ENCODE data around the gene MORN3. TPM values are rescaled to one million over a fixed set of nuclear protein-coding genes. Genes with fewer than 3 reads are reported as not detected.

Gene MORN3
- total and polyA plus RNA-seq, 2 donors (not counting 1 experiment from before 2014, with no cell fraction given): 0.22 to 1.3 TPM

DNA sequence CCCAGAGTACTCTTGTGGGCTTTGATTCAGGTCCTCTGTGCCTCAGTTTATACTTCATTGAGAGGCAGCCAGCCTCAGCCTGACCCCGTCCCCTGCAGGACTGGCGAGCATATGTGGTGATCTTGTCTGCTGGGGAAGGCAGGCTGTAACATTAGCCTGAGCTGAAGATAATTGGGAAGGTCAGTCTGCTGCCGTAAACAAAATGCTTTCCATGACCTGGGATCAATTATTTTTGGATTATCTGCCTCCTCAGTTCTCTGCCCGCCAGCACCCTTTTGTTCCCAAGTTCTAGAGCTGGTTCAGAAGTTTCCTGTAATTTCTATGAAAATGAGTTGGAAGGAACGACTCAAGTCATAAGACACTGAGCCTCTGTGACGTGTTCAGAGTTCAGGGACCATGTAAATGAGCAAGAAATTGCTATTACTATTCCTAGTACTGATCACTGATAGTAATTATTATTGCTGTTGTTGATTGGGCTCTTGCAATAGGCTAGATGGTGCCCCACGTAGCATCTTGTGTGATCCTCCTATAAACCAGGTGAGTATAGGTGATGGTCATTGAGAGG lies 38.6 kb downstream of the MORN3 start:
- H3K36me3 ChIP-seq (replicated peaks in 1 of 2; ENCODE audit: control extremely low read depth in 1 of 2, control insufficient read depth in 1 of 2, extremely low read depth in 1 of 2, insufficient read depth in 2 of 2, low read length in 1 of 2): peaks cover 0 to 29% of the 10 kb centered on the region in 2 experiments
- peak overlapping the region; percentile 79 for H3K4me3 Mint-ChIP-seq
- H3K4me1 Mint-ChIP-seq: peaks cover 67% of the 10 kb centered on the region
- TF ChIP-seq, protein P1, sequence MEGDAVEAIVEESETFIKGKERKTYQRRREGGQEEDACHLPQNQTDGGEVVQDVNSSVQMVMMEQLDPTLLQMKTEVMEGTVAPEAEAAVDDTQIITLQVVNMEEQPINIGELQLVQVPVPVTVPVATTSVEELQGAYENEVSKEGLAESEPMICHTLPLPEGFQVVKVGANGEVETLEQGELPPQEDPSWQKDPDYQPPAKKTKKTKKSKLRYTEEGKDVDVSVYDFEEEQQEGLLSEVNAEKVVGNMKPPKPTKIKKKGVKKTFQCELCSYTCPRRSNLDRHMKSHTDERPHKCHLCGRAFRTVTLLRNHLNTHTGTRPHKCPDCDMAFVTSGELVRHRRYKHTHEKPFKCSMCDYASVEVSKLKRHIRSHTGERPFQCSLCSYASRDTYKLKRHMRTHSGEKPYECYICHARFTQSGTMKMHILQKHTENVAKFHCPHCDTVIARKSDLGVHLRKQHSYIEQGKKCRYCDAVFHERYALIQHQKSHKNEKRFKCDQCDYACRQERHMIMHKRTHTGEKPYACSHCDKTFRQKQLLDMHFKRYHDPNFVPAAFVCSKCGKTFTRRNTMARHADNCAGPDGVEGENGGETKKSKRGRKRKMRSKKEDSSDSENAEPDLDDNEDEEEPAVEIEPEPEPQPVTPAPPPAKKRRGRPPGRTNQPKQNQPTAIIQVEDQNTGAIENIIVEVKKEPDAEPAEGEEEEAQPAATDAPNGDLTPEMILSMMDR (IDR thresholded peaks at IDR 0.05): no peak
- no peak for TF ChIP-seq EZH2 (IDR thresholded peaks at IDR 0.05; ENCODE audit: borderline replicate concordance, insufficient read depth, low read depth, low read length, poor library complexity, severe bottlenecking)
- ChIA-PET CTCF (interaction anchor here (0.7 to 12.0 kb wide), 4 partner anchors 48 to 77 kb away, joined by 3 to 213 read pairs (median 4); no protein-coding TSS in a partner anchor), POLR2A (no interaction called here)
- no peak overlapping the region for H3K4me3 ChIP-seq (ENCODE audit: control extremely low read depth in 1 of 5, extremely low read depth in 1 of 5, insufficient read depth in 1 of 5, low read depth in 2 of 5, low read length in 4 of 5)
- peak overlapping the region; percentile 12 to 91 for H3K27ac ChIP-seq (ENCODE audit: low read length in 2 of 2)
- peaks cover 58% of the 10 kb centered on the region for H4K20me1 ChIP-seq (ENCODE audit: control insufficient read depth, insufficient read depth, low read length, poor library complexity, severe bottlenecking)
- H3K79me2 ChIP-seq (ENCODE audit: control insufficient read depth, insufficient read depth, low read length): peaks cover 80% of the 10 kb centered on the region
- intact Hi-C loops (cut with micrococcal nuclease): no loop called here
- ATAC-seq (ENCODE audit: low read depth) (no peak), DNase-seq (no peak)
- no peak overlapping the region for H3K9ac ChIP-seq (ENCODE audit: low read length)
- H3K9me3 ChIP-seq (ENCODE audit: control extremely low read depth in 1 of 3, control insufficient read depth in 2 of 3, insufficient read depth in 1 of 3, low read length in 2 of 3): no peaks in the 10 kb centered on the region
- WGBS (ENCODE audit: insufficient coverage): 100% methylated on average over 5 of the region's 7 CpGs
- H3K27ac Mint-ChIP-seq: peak overlapping the region; percentile 77
- H3K4me1 ChIP-seq (ENCODE audit: control insufficient read depth in 2 of 2, insufficient read depth in 2 of 2, low read length in 2 of 2): peaks cover 52 to 65% of the 10 kb centered on the region in 2 donors
- H3K9me3 Mint-ChIP-seq (ENCODE audit: insufficient read depth): no peaks in the 10 kb centered on the region
- H3K4me2 ChIP-seq (replicated peaks; ENCODE audit: low read depth, low read length, poor library complexity, severe bottlenecking): peak overlapping the region; percentile 32
- H3K27me3 Mint-ChIP-seq: no peaks in the 10 kb centered on the region
- no peak overlapping the region for H2AFZ ChIP-seq (ENCODE audit: insufficient read depth, low read depth, low read length, poor library complexity, severe bottlenecking)
- no peaks in the 10 kb centered on the region for H3K27me3 ChIP-seq (replicated peaks in 1 of 4; ENCODE audit: control extremely low read depth in 1 of 4, control insufficient read depth in 3 of 4, insufficient read depth in 4 of 4, low read length in 3 of 4)

- H3K4me2 ChIP-seq (replicated peaks; ENCODE audit: low read depth, low read length, poor library complexity, severe bottlenecking): peak overlapping the region; percentile 89
- H3K79me2 ChIP-seq (ENCODE audit: control insufficient read depth, insufficient read depth, low read length): peaks cover 67% of the 10 kb centered on the region
- H3K9ac ChIP-seq (ENCODE audit: low read length): peak overlapping the region; percentile 80
- no peaks in the 10 kb centered on the region for H3K9me3 ChIP-seq (ENCODE audit: control extremely low read depth in 1 of 3, control insufficient read depth in 2 of 3, insufficient read depth in 1 of 3, low read length in 2 of 3)
- H3K27me3 ChIP-seq (replicated peaks in 1 of 4; ENCODE audit: control extremely low read depth in 1 of 4, control insufficient read depth in 3 of 4, insufficient read depth in 4 of 4, low read length in 3 of 4): no peaks in the 10 kb centered on the region
- TF ChIP-seq, protein P1 (IDR thresholded peaks at IDR 0.05): no peak
- TF ChIP-seq EZH2 (IDR thresholded peaks at IDR 0.05; ENCODE audit: borderline replicate concordance, insufficient read depth, low read depth, low read length, poor library complexity, severe bottlenecking): no peak
- peak overlapping the region; percentile 89 for H2AFZ ChIP-seq (ENCODE audit: insufficient read depth, low read depth, low read length, poor library complexity, severe bottlenecking)
- H4K20me1 ChIP-seq (ENCODE audit: control insufficient read depth, insufficient read depth, low read length, poor library complexity, severe bottlenecking): peaks cover 58% of the 10 kb centered on the region
- H3K4me1 ChIP-seq (ENCODE audit: control insufficient read depth in 2 of 2, insufficient read depth in 2 of 2, low read length in 2 of 2): peaks cover 60 to 69% of the 10 kb centered on the region in 2 donors
- H3K27me3 Mint-ChIP-seq: no peaks in the 10 kb centered on the region
- POLR2A ChIA-PET: interaction anchor here (0.6 to 5.2 kb wide), 10 partner anchors 9 to 115 kb away, joined by 3 to 59 read pairs (median 8); partner anchors contain the start of gene KDM2B
- peak; percentile 44 for DNase-seq
- peaks cover 65% of the 10 kb centered on the region for H3K4me1 Mint-ChIP-seq
- H3K27ac ChIP-seq (ENCODE audit: low read length in 2 of 2): peak overlapping the region; percentile 87 to 91
- H3K9me3 Mint-ChIP-seq (ENCODE audit: insufficient read depth): no peaks in the 10 kb centered on the region
- H3K36me3 ChIP-seq (replicated peaks in 1 of 2; ENCODE audit: control extremely low read depth in 1 of 2, control insufficient read depth in 1 of 2, extremely low read depth in 1 of 2, insufficient read depth in 2 of 2, low read length in 1 of 2): peaks cover 0 to 24% of the 10 kb centered on the region in 2 experiments
- intact Hi-C loops (cut with micrococcal nuclease): loop anchor here (1.0 to 5.0 kb wide), 2 partner anchors 9 to 164 kb away; partner anchors contain the start of gene RHOF
- 43% methylated on average over 4 of the region's 5 CpGs for WGBS (ENCODE audit: insufficient coverage)
- H3K4me3 Mint-ChIP-seq: peak overlapping the region; percentile 96
- CTCF ChIA-PET: interaction anchor here (0.6 to 12.0 kb wide), 10 partner anchors 32 to 226 kb away, joined by 3 to 213 read pairs (median 24); partner anchors contain the start of genes KDM2B and MORN3
- ATAC-seq (ENCODE audit: low read depth): no peak
- peak overlapping the region; percentile 61 to 93 (median 82) for H3K4me3 ChIP-seq (ENCODE audit: control extremely low read depth in 1 of 5, extremely low read depth in 1 of 5, insufficient read depth in 1 of 5, low read depth in 2 of 5, low read length in 4 of 5)
- peak overlapping the region; percentile 96 for H3K27ac Mint-ChIP-seq
Measured at GRCh38 chr12:121628536-121628935, 40.9 kb downstream of the MORN3 start.

All from B cell (primary cell).